ENCODE measurements around the gene MRPL52.

The MRPL52 gene

DNA sequence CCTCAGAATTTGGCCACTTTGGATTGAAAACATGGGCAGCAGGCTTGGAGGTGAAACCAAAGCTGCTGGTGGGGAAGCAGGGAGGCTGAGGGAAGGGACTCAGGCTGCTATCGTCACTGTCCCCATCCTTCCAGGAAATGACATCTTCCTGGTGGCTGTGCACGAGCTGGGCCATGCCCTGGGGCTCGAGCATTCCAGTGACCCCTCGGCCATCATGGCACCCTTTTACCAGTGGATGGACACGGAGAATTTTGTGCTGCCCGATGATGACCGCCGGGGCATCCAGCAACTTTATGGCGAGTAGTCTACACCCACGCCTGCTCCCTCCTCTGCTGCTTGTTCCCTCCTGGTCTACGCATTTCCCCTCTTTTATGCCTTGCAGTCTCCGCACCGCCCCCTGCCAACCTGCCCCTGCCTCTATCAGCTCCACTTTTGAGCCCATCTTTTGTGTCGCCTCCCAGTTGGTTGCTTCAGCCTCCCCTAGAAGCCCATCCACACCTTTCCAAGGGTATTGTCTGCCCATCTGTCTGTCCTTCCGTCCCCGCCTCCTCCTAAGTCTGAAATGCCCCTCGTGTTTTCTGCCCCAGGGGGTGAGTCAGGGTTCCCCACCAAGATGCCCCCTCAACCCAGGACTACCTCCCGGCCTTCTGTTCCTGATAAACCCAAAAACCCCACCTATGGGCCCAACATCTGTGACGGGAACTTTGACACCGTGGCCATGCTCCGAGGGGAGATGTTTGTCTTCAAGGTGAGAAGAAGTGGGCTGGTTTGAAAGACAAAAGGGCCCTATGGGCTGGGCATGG lies 13.6 kb downstream of the MRPL52 start:
- H3K4me3 ChIP-seq (ENCODE audit: low read depth, low read length) = no peak overlapping the region
- peaks cover 82% of the 10 kb centered on the region for H3K36me3 ChIP-seq (replicated peaks)
- no peak for DNase-seq
- no peak overlapping the region for H3K27ac ChIP-seq
- no peaks in the 10 kb centered on the region for H3K27me3 ChIP-seq (replicated peaks)
- in situ Hi-C loops (cut with HindIII; ENCODE audit: low pct_ligation_motif_present, low sequenced_read_pairs) = no loop called here
- TF ChIP-seq, protein P1, sequence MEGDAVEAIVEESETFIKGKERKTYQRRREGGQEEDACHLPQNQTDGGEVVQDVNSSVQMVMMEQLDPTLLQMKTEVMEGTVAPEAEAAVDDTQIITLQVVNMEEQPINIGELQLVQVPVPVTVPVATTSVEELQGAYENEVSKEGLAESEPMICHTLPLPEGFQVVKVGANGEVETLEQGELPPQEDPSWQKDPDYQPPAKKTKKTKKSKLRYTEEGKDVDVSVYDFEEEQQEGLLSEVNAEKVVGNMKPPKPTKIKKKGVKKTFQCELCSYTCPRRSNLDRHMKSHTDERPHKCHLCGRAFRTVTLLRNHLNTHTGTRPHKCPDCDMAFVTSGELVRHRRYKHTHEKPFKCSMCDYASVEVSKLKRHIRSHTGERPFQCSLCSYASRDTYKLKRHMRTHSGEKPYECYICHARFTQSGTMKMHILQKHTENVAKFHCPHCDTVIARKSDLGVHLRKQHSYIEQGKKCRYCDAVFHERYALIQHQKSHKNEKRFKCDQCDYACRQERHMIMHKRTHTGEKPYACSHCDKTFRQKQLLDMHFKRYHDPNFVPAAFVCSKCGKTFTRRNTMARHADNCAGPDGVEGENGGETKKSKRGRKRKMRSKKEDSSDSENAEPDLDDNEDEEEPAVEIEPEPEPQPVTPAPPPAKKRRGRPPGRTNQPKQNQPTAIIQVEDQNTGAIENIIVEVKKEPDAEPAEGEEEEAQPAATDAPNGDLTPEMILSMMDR (IDR thresholded peaks at IDR 0.05; ENCODE audit: low read depth, low read length, missing control alignments) = no peak

DNA sequence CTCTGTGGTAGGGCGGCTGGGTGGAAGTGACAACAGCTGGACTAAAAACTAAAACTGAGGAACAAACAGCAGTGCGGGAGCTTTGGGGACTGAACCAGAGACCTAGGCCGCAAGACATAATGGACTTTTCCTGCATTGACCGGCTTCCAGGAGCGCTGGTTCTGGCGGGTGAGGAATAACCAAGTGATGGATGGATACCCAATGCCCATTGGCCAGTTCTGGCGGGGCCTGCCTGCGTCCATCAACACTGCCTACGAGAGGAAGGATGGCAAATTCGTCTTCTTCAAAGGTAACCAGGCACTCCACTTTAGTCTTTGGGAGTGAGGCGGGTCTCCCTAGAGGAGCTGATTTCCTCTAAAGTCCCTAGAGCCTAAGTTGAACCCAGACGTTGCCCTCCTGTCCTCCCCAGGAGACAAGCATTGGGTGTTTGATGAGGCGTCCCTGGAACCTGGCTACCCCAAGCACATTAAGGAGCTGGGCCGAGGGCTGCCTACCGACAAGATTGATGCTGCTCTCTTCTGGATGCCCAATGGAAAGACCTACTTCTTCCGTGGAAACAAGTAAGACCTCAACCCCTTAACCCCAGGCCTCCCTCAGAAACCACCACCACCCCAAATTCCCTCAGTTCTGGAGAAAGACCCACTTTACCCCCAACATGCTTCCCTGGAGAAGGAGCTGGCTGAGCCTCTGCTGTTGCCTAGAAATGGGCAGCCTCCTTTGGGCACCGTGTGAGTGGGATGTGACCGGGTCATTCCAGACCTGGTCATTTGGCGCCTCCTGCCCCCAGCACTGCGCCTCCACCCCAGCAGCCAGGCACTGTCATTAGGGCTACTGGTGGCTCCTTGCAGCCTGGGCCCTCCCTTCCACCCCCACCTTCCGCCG lies 14.8 kb downstream of the MRPL52 start:
- no peak for DNase-seq
- TF ChIP-seq, protein P1 (IDR thresholded peaks at IDR 0.05; ENCODE audit: low read depth, low read length, missing control alignments) = no peak
- H3K27me3 ChIP-seq (replicated peaks) = no peaks in the 10 kb centered on the region
- peaks cover 73% of the 10 kb centered on the region for H3K36me3 ChIP-seq (replicated peaks)
- H3K4me3 ChIP-seq (ENCODE audit: low read depth, low read length) = no peak overlapping the region
- in situ Hi-C loops (cut with HindIII; ENCODE audit: low pct_ligation_motif_present, low sequenced_read_pairs) = no loop called here
- H3K27ac ChIP-seq = no peak overlapping the region

DNA sequence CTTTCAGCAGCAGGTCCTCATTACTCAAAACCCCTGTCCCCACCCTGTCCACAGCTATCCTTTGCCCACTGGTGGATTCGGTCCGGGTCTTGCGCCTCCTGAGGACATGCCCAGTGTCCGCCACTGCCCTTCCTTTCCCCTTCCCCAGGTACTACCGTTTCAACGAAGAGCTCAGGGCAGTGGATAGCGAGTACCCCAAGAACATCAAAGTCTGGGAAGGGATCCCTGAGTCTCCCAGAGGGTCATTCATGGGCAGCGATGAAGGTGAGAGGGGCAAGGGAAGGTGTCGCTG lies 15.4 kb downstream of the MRPL52 start:
- in situ Hi-C loops (cut with HindIII; ENCODE audit: low pct_ligation_motif_present, low sequenced_read_pairs) = no loop called here
- H3K36me3 ChIP-seq (replicated peaks) = peaks cover 69% of the 10 kb centered on the region

DNA sequence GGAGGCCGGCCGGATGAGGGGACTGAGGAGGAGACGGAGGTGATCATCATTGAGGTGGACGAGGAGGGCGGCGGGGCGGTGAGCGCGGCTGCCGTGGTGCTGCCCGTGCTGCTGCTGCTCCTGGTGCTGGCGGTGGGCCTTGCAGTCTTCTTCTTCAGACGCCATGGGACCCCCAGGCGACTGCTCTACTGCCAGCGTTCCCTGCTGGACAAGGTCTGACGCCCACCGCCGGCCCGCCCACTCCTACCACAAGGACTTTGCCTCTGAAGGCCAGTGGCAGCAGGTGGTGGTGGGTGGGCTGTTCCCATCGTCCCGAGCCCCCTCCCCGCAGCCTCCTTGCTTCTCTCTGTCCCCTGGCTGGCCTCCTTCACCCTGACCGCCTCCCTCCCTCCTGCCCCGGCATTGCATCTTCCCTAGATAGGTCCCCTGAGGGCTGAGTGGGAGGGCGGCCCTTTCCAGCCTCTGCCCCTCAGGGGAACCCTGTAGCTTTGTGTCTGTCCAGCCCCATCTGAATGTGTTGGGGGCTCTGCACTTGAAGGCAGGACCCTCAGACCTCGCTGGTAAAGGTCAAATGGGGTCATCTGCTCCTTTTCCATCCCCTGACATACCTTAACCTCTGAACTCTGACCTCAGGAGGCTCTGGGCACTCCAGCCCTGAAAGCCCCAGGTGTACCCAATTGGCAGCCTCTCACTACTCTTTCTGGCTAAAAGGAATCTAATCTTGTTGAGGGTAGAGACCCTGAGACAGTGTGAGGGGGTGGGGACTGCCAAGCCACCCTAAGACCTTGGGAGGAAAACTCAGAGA lies 16.3 kb downstream of the MRPL52 start:
- Histone ChIP-seq H3K36me3 (replicated peaks) (peaks cover 60% of the 10 kb centered on the region), H3K27ac (no peak overlapping the region)

More for the DNA sequence above, 15.4 kb downstream of the MRPL52 start:
- H3K4me3 ChIP-seq (ENCODE audit: low read depth, low read length) = no peak overlapping the region
- H3K27ac ChIP-seq = no peak overlapping the region
- DNase-seq = no peak
- no peaks in the 10 kb centered on the region for H3K27me3 ChIP-seq (replicated peaks)
- TF ChIP-seq, protein P1 (IDR thresholded peaks at IDR 0.05; ENCODE audit: low read depth, low read length, missing control alignments) = no peak

DNA sequence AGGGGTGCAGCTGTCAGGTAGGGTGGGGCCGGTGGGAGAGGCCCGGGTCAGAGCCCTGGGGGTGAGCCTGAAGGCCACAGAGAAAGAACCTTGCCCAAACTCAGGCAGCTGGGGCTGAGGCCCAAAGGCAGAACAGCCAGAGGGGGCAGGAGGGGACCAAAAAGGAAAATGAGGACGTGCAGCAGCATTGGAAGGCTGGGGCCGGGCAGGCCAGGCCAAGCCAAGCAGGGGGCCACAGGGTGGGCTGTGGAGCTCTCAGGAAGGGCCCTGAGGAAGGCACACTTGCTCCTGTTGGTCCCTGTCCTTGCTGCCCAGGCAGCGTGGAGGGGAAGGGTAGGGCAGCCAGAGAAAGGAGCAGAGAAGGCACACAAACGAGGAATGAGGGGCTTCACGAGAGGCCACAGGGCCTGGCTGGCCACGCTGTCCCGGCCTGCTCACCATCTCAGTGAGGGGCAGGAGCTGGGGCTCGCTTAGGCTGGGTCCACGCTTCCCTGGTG lies 17.2 kb downstream of the MRPL52 start:
- Histone ChIP-seq H3K36me3 (replicated peaks) (peaks cover 52% of the 10 kb centered on the region), H3K4me3 (ENCODE audit: low read depth, low read length) (no peak overlapping the region), H3K27me3 (replicated peaks) (no peaks in the 10 kb centered on the region), H3K27ac (peak overlapping the region; percentile 2)
- in situ Hi-C loops (cut with HindIII; ENCODE audit: low pct_ligation_motif_present, low sequenced_read_pairs) = no loop called here
- DNase-seq = no peak
- TF ChIP-seq, protein P1 (IDR thresholded peaks at IDR 0.05; ENCODE audit: low read depth, low read length, missing control alignments) = peak; percentile 23

More for the DNA sequence above, 16.3 kb downstream of the MRPL52 start:
- H3K27me3 ChIP-seq (replicated peaks) = no peaks in the 10 kb centered on the region
- no peak for DNase-seq
- TF ChIP-seq, protein P1 (IDR thresholded peaks at IDR 0.05; ENCODE audit: low read depth, low read length, missing control alignments) = no peak
- no peak overlapping the region for H3K4me3 ChIP-seq (ENCODE audit: low read depth, low read length)
- in situ Hi-C loops (cut with HindIII; ENCODE audit: low pct_ligation_motif_present, low sequenced_read_pairs) = no loop called here
